GM12878 (cell line): ENCODE results near the gene RBM8A. TPM values are rescaled to one million over a fixed set of nuclear protein-coding genes. Genes with fewer than 3 reads are reported as not detected.
A peak's percentile ranks its signal among the peaks of the same experiment; 100 is the strongest.

Source experiments
- ATAC-seq: fragments of 200-7000 bp; cut with Tn5 transposase; 3 replicates; pipeline ENCODE4 v1.9.1; 2020; ENCODE audit warnings: mild to moderate bottlenecking, moderate library complexity
- BruUV-seq: library from RNA; stranded (reverse); fragments of 400-500 nt; replicated peaks from 2 replicates; lab custom pipeline; 2021; lab: Mats Ljungman, UMichigan
- CTCF ChIA-PET: fragments of 300-600 bp; sonication (Branson Sonifier 250); formaldehyde crosslinking; extraction: SDS; loops from one replicate; lab custom pipeline; 2021; ENCODE audit warnings: inconsistent platforms; lab: Yijun Ruan, JAX
- POLR2A ChIA-PET: fragments of 350-600 bp; formaldehyde crosslinking; extraction: SDS; loops from one replicate; lab custom pipeline; 2021; ENCODE audit warnings: inconsistent platforms; lab: Charles Lee
- RAD21 ChIA-PET: fragments of 300-600 bp; sonication (Branson Sonifier 250); formaldehyde crosslinking; loops from one replicate; lab custom pipeline; 2023; ENCODE audit warnings: antibody characterized with exemption; ENCODE audit not compliant: unreplicated experiment; lab: Charles Lee
- SMC1A ChIA-PET: fragments of 300-600 bp; sonication (Branson Sonifier 250); formaldehyde crosslinking; loops from one replicate; lab custom pipeline; 2023; ENCODE audit not compliant: unreplicated experiment, uncharacterized antibody; lab: Charles Lee
- DNase-seq: peaks from one replicate; pipeline ENCODE4 v3.0.0-alpha.2; 2011; ENCODE audit warnings: low read depth, low spot score
- FAIRE-seq: peaks from 3 replicates; lab custom pipeline; 2011; peaks lifted over from hg19 to GRCh38; lab: Jason Lieb, UNC
- H2AFZ ChIP-seq: 2 replicates; pipeline ENCODE4 v1.6.0; 2011; ENCODE audit warnings: low read depth, low read length, control low read depth; ENCODE audit not compliant: control insufficient read depth
- H3K27ac ChIP-seq: 2 replicates; pipeline ENCODE4 v1.5.1; 2011; ENCODE audit warnings: control low read depth; ENCODE audit not compliant: control insufficient read depth, insufficient read depth
- H3K27me3 ChIP-seq, 2 experiments: replicated peaks in 1 of 2; 2 replicates each; pipeline versions ENCODE4 v1.6.0 to v1.6.1; 2011; ENCODE audit warnings: low read length in 1 of 2; ENCODE audit not compliant: control insufficient read depth in 2 of 2, insufficient read depth in 2 of 2
- H3K36me3 ChIP-seq, 2 experiments: 2 replicates each; pipeline ENCODE4 v1.5.1; 2011; ENCODE audit warnings: low read length in 1 of 2; ENCODE audit not compliant: control insufficient read depth in 2 of 2, insufficient read depth in 2 of 2
- H3K4me1 ChIP-seq: 2 replicates; pipeline ENCODE4 v1.6.1; 2011; ENCODE audit warnings: mild to moderate bottlenecking, low read length, moderate library complexity, mixed read lengths; ENCODE audit not compliant: control insufficient read depth, insufficient read depth
- H3K4me2 ChIP-seq: 2 replicates; pipeline ENCODE4 v1.6.0; 2011; ENCODE audit warnings: control low read depth; ENCODE audit not compliant: control insufficient read depth, insufficient read depth
- H3K4me3 ChIP-seq: fragments of 200-600 bp; sonication (generic); 2 replicates; pipeline ENCODE4 v1.5.1; 2016
- H3K79me2 ChIP-seq: 2 replicates; pipeline ENCODE4 v1.6.0; 2011; ENCODE audit warnings: low read length; ENCODE audit not compliant: control insufficient read depth, insufficient read depth
- H3K9ac ChIP-seq: 2 replicates; pipeline ENCODE4 v1.8.0; 2011; ENCODE audit warnings: low read length, control low read depth, mixed read lengths; ENCODE audit not compliant: control insufficient read depth, insufficient read depth
- H3K9me3 ChIP-seq: replicated peaks from 3 replicates; pipeline ENCODE4 v1.5.1; 2011; ENCODE audit warnings: mild to moderate bottlenecking, low read length; ENCODE audit not compliant: control insufficient read depth, insufficient read depth
- H4K20me1 ChIP-seq: 2 replicates; pipeline ENCODE4 v1.6.0; 2011; ENCODE audit not compliant: control insufficient read depth, insufficient read depth
- ATF2 ChIP-seq: IDR thresholded peaks from 2 replicates; pipeline ENCODE4 v1.6.1; 2012; ENCODE audit warnings: low read length, inconsistent platforms
- BHLHE40 ChIP-seq, 2 experiments: fragments of 450-650 bp in 1 of 2; IDR thresholded peaks; 2 replicates each; pipeline ENCODE4 v1.6.1; 2011 to 2017; ENCODE audit warnings: low read depth in 2 of 2, borderline replicate concordance in 1 of 2, improper control_type of control experiment in 1 of 2, low read length in 1 of 2, mild to moderate bottlenecking in 1 of 2
- EP300 ChIP-seq, 2 experiments: fragments of 150-350 bp in 1 of 2; IDR thresholded peaks; 2 replicates each; pipeline ENCODE4 v1.6.1; 2011 to 2012; ENCODE audit warnings: low read depth in 2 of 2, low read length in 2 of 2, borderline replicate concordance in 1 of 2, improper control_type of control experiment in 1 of 2, inconsistent platforms in 1 of 2; ENCODE audit not compliant: control insufficient read depth in 1 of 2
- HDGF ChIP-seq: fragments of 450-650 bp; IDR thresholded peaks from 2 replicates; pipeline ENCODE4 v1.6.1; 2016; ENCODE audit warnings: antibody characterized with exemption
- HSF1 ChIP-seq: fragments of 150-350 bp; IDR thresholded peaks from 2 replicates; pipeline ENCODE4 v1.6.1; 2014; ENCODE audit warnings: mild to moderate bottlenecking, low read depth, low read length
- MAX ChIP-seq: IDR thresholded peaks from 2 replicates; pipeline ENCODE4 v1.6.1; 2012; ENCODE audit warnings: low read depth, low read length, improper control_type of control experiment
- MXI1 ChIP-seq: fragments of 150-350 bp; IDR thresholded peaks from 2 replicates; pipeline ENCODE4 v1.6.1; 2011; ENCODE audit warnings: low read depth, mild to moderate bottlenecking, inconsistent platforms, low read length, improper control_type of control experiment
- NBN ChIP-seq: fragments of 450-650 bp; IDR thresholded peaks from 2 replicates; pipeline ENCODE4 v1.6.1; 2016
- RAD51 ChIP-seq: fragments of 450-650 bp; IDR thresholded peaks from 2 replicates; pipeline ENCODE4 v1.6.1; 2016; ENCODE audit warnings: moderate library complexity, mild to moderate bottlenecking, inconsistent platforms
- RELB ChIP-seq: fragments of 450-650 bp; IDR thresholded peaks from 2 replicates; pipeline ENCODE4 v1.6.1; 2017; ENCODE audit warnings: low read depth, mild to moderate bottlenecking, moderate library complexity
- SKIL ChIP-seq: fragments of 450-650 bp; IDR thresholded peaks from 2 replicates; pipeline ENCODE4 v1.6.1; 2017; ENCODE audit warnings: mild to moderate bottlenecking, low read depth, inconsistent platforms; ENCODE audit not compliant: poor library complexity, severe bottlenecking
- WGBS: methylation state at CpG from one replicate; pipeline ENCODE4 v1.1.6; 2016; ENCODE audit warnings: low lambda C conversion rate; ENCODE audit not compliant: insufficient replicate concordance, insufficient coverage; ENCODE audit errors: missing lambda C conversion rate; 5-methylcytosine and 5-hydroxymethylcytosine counted together
- in situ Hi-C: fragments of 300-500 bp; cut with MboI; formaldehyde crosslinking; loops from 9 replicates; pipeline ENCODE4 v1.14.3; 2018; ENCODE audit warnings: mixed read lengths
- intact Hi-C: fragments of 100-400 bp; cut with micrococcal nuclease; formaldehyde crosslinking; loops from one replicate; pipeline ENCODE4 v1.14.2; 2022; ENCODE audit not compliant: unreplicated experiment
- polyA plus RNA-seq, 11 experiments: library from polyadenylated mRNA; depleted of rRNA in 4 of 11; unstranded in 6 of 11; stranded (reverse) in 5 of 11; fragments of >200 nt; fragmentation: Nextera tagmentation in 4 of 11; fragmentation: Illumina TruSeq in 1 of 11; extraction: Ambion mirVana in 4 of 11; extraction: Trizol in 1 of 11; gene quantifications; 1 replicate in 1 of 11; 2 replicates in 10 of 11; pipeline versions ENCODE4 v1.2.1 to v1.2.3, GENCODE V29; 2011 to 2016; ENCODE audit warnings: inconsistent platforms in 2 of 11, missing spikeins in 2 of 11, low read depth in 1 of 11
- total RNA-seq, 4 experiments: library from RNA; depleted of rRNA in 3 of 4; stranded (reverse); fragments of >200 nt in 3 of 4; fragmentation: Illumina TruSeq in 1 of 4; extraction: Trizol in 1 of 4; gene quantifications; 2 replicates each; pipeline versions ENCODE4 v1.2.1 to v1.2.3, GENCODE V29; 2013 to 2021

The RBM8A gene
- total and polyA plus RNA-seq, 10 of the 15 experiments (the other 5 are each of a cell fraction or from before 2014, with no cell fraction given), result 110 to 1,248 (median 248) TPM

- ATAC-seq, result no peak
These were observed 34.3 kb upstream of the RBM8A start for GRCh38 chr1:145961425-145962156.

More at GRCh38 chr1:145961425-145962156, 34.3 kb upstream of the RBM8A start:
- ChIA-PET SMC1A (interaction anchor here (3.4 to 7.9 kb wide), 2 partner anchors 17 to 34 kb away, joined by 29 to 93 read pairs; partner anchors contain the start of gene RBM8A), CTCF (interaction anchor here (1.1 to 4.8 kb wide), 5 partner anchors 16 to 116 kb away, joined by 3 to 65 read pairs (median 4); partner anchors contain the start of genes NUDT17 and RBM8A), POLR2A (interaction anchor here (0.6 to 6.0 kb wide), 4 partner anchors 16 to 188 kb away, joined by 3 to 102 read pairs (median 25); partner anchors contain the start of gene RBM8A), RAD21 (interaction anchor here (6.7 kb wide), 1 partner anchor 17 kb away, joined by 100 read pairs; no protein-coding TSS in a partner anchor)
- no peak for TF ChIP-seq ATF2
- no peak for TF ChIP-seq RELB
- TF ChIP-seq NBN, result 0 out of 2 replicates have a peak, but pooled peaks have one; percentile 45
- TF ChIP-seq SKIL, result no peak
- no peak for TF ChIP-seq EP300 (IDR thresholded peaks at IDR 0.05; ENCODE audit: borderline replicate concordance in 1 of 2, control insufficient read depth in 1 of 2, low read depth in 2 of 2, low read length in 2 of 2)
- 0 out of 2 replicates have a peak, but pooled peaks have one; percentile 29 for TF ChIP-seq HDGF
- TF ChIP-seq BHLHE40 (IDR thresholded peaks at IDR 0.05; ENCODE audit: borderline replicate concordance in 1 of 2, low read depth in 2 of 2, low read length in 1 of 2), result peak; percentile 39 to 53; a peak in 1 of 4 replicates
- no peak for TF ChIP-seq RAD51
- no peak for TF ChIP-seq HSF1
- TF ChIP-seq MXI1, result peak; percentile 68; the same call in 1 of the 2 replicates
- peak; percentile 31; the same call in 1 of the 2 replicates for TF ChIP-seq MAX
- no TSS peak for BruUV-seq
- Histone ChIP-seq H3K9ac (peak overlapping the region; percentile 60; the same call in 1 of the 2 replicates), H3K36me3 (no peaks in the 10 kb centered on the region), H3K27ac (no peak overlapping the region), H3K4me2 (peak overlapping the region; percentile 78), H3K27me3 (no peaks in the 10 kb centered on the region; a peak in 1 of 4 replicates), H3K4me3 (peak overlapping the region; percentile 80), H2AFZ (peak overlapping the region; percentile 83), H3K79me2 (peaks cover 9% of the 10 kb centered on the region), H3K4me1 (peaks cover 19% of the 10 kb centered on the region), H3K9me3 (no peaks in the 10 kb centered on the region), H4K20me1 (no peaks in the 10 kb centered on the region)
- FAIRE-seq (no peak), DNase-seq (no peak)
- WGBS, result 3% methylated on average over 57 of the region's 57 CpGs
- in situ Hi-C loops, result no loop called here
- intact Hi-C loops, result loop anchor here (5.0 kb wide), 1 partner anchor 76 kb away; no protein-coding TSS in a partner anchor
